GM18502 (cell line): Measurements from ENCODE around the gene ANKMY2.
"Not testable (repeated sequence)": the region's sequence is repeated elsewhere in the genome, so short reads cannot be mapped to it uniquely, and the experiment has no call there.

ENCODE experiments used
- ATAC-seq: cut with Tn5 transposase; IDR thresholded peaks from one replicate; pipeline ENCODE4 v1.9.1; 2021; ENCODE audit warnings: mild to moderate bottlenecking; ENCODE audit not compliant: unreplicated experiment, poor library complexity

The ANKMY2 gene

DNA sequence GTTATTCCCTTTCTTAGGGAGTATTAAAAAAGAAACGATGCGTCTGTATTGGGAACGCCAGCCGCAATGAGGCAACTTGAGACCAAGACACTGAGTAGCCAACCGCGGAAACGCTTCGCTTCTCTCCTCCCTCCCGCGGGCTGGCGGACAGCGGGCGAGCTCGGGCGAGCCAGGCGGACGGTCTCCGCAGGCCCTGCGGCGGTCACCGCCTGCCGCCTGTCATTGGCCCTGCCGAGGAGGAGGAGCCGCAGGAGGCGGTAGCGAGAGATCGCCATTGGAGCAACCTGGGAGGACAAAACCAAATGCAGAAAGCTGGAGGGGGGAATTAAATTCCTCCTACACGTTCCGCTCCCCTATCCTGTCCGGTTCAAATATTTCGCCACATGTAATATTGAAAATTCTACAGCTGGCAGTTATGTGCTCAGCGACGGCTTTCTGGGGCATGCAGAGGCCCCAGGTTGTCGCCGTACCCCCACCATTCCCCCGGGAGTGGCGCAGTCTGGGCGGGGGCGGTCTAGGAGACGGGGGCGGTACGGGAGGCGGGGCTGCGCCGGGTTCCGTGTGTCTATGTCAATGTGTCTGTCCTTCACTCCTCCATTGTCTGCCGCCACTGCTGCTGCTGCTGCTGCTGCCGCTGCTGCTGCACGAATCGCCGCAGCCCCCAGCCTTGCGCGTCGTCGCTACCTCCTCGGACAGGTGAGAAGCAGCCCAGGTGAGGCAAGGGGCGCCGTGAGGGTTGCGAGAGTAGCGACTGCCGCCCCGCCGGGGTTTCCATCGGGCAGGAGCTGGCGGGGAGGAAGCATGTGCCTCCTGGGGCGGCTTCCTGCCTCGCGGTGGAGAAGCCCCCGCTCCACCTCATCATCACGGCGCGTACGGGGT lies at the start of gene ANKMY2, which contains the start of gene BZW2:
ANKMY2 (minus strand) TSS at position 162 of the 879 bp plus-strand sequence. CDS start 181 bp downstream, outside the sequence.
BZW2 (plus strand) TSS at position 589 of the 879 bp plus-strand sequence. CDS start 19,263 bp downstream, outside the sequence.
- ATAC-seq: peak; percentile 98

DNA sequence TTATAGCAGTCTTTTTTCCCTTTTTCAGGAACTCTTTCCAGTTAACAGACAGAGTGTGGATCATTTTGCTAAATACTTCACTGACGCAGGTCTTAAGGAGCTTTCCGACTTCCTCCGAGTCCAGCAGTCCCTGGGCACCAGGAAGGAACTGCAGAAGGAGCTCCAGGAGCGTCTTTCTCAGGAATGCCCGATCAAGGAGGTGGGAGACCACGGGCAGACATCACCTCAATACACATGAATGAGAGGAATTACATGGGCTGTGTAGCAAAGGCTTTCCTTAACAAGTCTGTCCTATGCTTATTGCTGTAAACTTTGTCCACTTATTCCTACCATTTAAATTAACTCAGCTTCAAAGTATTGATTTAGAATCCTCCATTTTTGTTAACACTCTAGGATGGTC lies 49.3 kb upstream of the ANKMY2 start:
- ATAC-seq: no peak

GRCh38 chr7:16693601-16694318 lies 48.2 kb upstream of the ANKMY2 start:
- no peak for ATAC-seq

- ATAC-seq: no peak
Measured at GRCh38 chr7:16691241-16691640, 45.7 kb upstream of the ANKMY2 start.

- no peak for ATAC-seq
Measured at GRCh38 chr7:16688249-16688648, 42.7 kb upstream of the ANKMY2 start.

DNA sequence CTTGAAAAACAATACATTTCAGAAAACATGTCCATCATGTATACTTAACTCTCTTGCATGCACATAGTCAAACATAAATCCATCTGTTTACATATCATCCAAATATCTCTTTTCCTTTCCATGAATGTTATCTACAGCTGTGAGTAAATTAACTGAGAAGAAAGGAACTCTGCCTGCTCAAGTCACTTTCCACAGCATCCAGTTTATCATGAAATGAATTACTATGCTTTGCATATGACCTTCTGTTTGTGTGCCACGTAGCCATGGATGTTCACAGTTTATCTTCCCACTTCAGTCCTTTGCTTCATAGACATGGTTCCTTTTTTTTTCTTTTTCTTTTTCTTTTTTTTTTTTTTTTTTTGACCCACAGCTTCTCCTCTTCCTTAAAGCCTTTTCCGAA lies 40.0 kb upstream of the ANKMY2 start:
- no peak for ATAC-seq

DNA sequence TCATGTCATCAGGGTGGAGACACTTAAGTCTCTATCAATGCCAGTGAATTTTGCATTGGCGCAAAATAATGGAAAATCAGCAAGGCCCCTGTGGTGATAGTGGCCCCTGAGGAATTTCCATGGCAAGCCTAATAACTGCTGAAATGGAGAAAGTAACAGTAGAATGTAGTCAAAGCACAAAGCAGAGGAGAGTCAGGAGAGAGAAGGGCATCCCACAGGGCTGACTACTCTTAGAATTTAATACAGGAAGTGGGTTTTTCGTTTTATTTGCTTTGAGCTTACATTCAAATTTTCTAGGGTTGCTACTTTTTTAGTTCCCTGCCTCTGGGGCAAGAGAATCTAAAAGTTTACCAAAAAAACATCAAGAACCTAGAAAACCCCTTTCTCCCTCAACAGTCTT lies 39.4 kb upstream of the ANKMY2 start:
- no peak for ATAC-seq

GRCh38 chr7:16678645-16679566 lies 33.4 kb upstream of the ANKMY2 start:
- ATAC-seq: not testable (repeated sequence)

GRCh38 chr7:16677978-16678494 lies 32.5 kb upstream of the ANKMY2 start:
- ATAC-seq: no peak

DNA sequence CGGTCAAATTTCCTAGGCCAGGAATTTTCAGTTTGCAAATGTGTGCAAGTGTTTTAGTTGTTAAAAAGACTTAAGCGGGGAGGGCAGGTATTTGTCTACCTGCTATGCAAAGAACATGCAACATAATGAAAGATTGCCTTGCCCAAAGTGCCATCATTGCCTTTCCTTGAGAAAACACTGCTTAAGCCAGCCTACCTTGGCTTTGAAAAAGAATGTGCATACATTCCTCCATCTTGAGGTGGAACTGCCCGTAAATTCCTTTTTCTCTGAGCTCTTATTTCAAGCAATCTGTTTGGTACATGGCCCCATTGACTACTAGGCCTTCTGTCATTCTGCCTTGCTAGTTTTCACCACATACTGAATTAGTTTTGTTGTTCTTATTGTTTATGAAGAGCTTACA lies 29.7 kb upstream of the ANKMY2 start:
- ATAC-seq: no peak

DNA sequence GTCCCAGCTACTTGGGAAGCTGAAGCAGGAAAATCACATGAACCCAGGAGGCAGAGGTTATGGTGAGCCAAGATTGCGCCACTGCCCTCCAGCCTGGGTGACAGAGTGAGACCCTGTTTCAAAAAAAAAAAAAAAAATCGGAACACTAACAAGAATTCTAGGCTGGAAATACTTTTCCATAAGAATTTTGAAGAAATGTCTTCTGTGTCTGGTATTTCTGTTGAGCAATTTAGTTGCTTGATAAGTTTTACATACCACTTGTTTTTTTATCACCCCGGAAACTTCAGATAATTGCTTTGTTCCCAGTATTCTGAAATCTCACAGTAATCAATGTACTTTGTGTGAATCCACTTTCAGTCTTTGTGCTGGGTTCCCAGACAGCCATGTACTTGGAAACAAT lies 26.3 kb upstream of the ANKMY2 start:
- no peak for ATAC-seq

DNA sequence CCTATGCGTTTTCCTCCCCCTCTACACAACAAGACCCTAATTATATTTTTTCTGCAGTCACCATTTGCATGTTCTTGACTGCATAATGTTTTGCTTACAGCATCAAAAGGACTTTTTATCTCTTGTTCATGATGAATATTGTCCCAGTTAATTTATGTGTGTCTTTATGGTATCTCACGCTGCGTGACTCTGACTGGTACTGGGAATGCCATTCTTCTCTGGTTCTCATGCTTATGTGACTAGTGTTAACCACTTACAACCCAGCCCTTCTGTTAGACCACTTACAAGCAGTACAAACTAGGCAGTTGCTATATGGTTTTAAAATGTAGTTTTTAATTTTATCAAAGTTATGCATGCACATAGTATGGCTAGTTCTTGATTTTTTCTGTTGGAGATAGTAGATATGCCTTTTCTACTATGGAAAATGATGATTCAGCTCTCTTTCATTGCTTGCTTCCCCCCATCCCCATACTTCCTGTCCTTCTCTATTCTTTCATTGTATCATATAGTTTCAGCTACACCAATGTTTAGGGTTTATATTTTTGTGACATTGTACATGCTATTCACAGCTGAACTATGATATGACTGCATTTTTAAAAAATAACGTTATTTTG lies 25.3 kb upstream of the ANKMY2 start:
- ATAC-seq: no peak

- no peak for ATAC-seq
Measured at GRCh38 chr7:16670021-16670420, 24.5 kb upstream of the ANKMY2 start.

DNA sequence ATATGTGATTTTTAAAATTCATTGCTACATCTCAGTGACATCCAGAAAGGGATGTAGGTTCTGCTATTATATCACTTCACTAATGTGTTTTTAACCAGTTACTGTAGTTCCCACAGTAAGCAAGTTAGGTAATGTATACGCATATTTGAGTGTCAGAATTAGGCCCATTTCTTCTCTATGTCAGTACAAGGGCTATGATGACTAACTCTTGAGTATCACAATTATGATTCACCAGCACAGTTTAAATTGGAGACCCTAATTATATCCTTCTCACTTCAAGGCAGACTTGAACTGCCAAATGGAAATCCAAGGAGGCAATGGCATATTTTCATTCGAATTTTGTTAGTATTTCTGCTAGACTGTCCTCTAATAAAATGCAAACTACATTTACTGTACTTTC lies 24.0 kb upstream of the ANKMY2 start:
- no peak for ATAC-seq

DNA sequence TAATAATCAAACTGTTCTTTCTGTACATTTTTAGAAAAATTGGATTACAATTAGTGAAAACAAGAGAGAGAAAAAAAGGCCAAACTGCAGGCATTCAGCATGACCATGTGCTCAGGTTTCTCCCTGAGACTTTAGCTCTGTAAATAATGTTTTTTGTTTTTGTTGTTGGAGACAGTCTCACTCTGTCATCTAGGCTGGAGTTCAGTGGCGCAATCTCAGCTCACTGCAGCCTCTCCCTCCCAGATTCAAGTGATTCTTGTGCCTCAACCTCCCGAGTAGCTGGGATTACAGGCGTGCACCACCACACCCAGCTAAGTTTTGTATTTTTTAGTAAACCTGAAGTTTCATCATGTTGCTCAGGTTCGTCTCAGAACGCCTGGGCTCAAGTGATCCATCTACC lies 23.4 kb upstream of the ANKMY2 start:
- no peak for ATAC-seq

DNA sequence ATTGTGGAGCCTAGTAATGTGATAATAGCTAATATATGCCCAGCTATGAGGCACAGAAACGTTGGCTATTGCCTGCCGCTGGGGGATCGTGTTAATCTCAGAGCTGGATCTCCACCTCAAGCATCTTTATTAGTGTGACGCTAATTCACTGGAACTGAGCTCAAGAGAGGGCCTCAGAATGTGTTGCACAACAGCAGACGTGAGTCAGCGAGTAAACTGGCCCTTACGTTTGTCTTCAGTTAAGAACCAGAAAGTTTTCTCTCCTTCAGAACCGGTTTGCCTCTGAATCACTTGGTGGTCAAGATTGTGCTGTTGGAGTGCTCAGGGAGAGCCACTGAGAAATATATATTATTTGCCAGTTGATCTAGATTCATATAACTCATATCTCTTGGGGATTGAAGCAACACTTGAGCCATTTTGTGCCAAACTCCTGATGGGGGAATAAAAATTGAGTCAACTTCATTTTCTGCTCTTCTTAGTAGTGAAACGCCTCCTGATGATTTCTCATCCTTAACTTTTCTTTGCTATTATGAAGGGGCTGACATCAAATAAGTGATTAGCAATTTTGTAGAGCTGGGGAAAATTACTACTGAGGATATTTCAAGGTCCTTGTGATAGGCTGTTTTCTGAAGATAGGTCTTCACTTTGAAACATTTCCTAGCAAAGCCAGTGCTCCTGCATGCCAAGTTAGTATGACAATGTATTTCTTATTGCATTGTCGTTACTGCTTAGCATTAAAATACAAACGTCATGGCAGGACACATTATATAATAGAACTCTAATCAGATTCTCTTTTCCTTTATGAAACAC lies 22.7 kb upstream of the ANKMY2 start:
- ATAC-seq: no peak

GRCh38 chr7:16667355-16667754 lies 21.8 kb upstream of the ANKMY2 start:
- no peak for ATAC-seq

- no peak for ATAC-seq
Measured at GRCh38 chr7:16661924-16662323, 16.4 kb upstream of the ANKMY2 start.
